ENCODE results near the gene HCN1.

The HCN1 gene

DNA sequence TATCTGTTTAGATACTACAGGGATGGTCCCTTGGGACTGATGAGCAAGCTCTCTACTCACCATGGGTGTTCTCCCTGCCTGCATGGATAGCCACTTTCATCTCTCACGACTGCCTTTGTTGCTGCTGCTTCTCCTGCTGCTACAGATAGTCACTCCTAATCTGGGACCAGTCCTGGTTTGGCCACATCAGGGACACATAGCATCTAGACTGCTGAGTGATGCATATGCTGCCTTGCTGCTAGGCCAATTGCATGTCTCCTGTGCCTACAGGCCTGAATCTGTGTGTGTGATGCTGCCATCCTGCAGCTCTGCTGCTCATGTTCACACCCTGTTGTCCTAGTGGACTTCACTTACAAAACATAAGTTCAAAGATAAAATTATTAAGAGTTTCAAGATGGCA, 297.1 kb downstream of the HCN1 start:
- ChIA-PET POLR2A (no interaction called here), CTCF (interaction anchor here (0.5 kb wide), 1 partner anchor 49 kb away, joined by 3 read pairs; no protein-coding TSS in a partner anchor)
- Histone ChIP-seq H3K9me3 (ENCODE audit: control insufficient read depth, insufficient read depth, low read depth, low read length) (no peaks in the 10 kb centered on the region), H3K36me3 (ENCODE audit: control insufficient read depth in 2 of 2, insufficient read depth in 1 of 2, low read length in 2 of 2) (no peaks in the 10 kb centered on the region), H3K4me1 (ENCODE audit: control insufficient read depth, insufficient read depth, low read length) (no peaks in the 10 kb centered on the region), H3K4me3 (ENCODE audit: low read depth, low read length) (no peak overlapping the region), H3K27ac (ENCODE audit: extremely low read depth, low read depth, low read length) (no peak overlapping the region)
- no peak for TF ChIP-seq AEBP2 (tag by site-specific recombination; IDR thresholded peaks at IDR 0.05; ENCODE audit: borderline replicate concordance)
- no peak for TF ChIP-seq ZNF639 (tag by site-specific recombination; IDR thresholded peaks at IDR 0.05)
- no peak for TF ChIP-seq GFI1B (tag by site-specific recombination; IDR thresholded peaks at IDR 0.05)
- TF ChIP-seq FEZF1 (tag by site-specific recombination; IDR thresholded peaks at IDR 0.05), result no peak
- TF ChIP-seq, protein P1, sequence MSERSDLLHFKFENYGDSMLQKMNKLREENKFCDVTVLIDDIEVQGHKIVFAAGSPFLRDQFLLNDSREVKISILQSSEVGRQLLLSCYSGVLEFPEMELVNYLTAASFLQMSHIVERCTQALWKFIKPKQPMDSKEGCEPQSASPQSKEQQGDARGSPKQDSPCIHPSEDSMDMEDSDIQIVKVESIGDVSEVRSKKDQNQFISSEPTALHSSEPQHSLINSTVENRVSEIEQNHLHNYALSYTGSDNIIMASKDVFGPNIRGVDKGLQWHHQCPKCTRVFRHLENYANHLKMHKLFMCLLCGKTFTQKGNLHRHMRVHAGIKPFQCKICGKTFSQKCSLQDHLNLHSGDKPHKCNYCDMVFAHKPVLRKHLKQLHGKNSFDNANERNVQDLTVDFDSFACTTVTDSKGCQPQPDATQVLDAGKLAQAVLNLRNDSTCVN (tag by site-specific recombination; optimal IDR thresholded peaks at IDR 0.05), result no peak
- TF ChIP-seq, protein P2, sequence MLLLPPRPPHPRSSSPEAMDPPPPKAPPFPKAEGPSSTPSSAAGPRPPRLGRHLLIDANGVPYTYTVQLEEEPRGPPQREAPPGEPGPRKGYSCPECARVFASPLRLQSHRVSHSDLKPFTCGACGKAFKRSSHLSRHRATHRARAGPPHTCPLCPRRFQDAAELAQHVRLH (tag by site-specific recombination; IDR thresholded peaks at IDR 0.05), result no peak
- no peak for TF ChIP-seq ZNF501 (tag by site-specific recombination; IDR thresholded peaks at IDR 0.05)
- no peak for TF ChIP-seq HOXD13 (CRISPR knock-in tag; IDR thresholded peaks at IDR 0.05; ENCODE audit: borderline replicate concordance)
- no peak for TF ChIP-seq ZNF148 (tag by site-specific recombination; IDR thresholded peaks at IDR 0.05; ENCODE audit: borderline replicate concordance)
- TF ChIP-seq MEIS1 (CRISPR knock-in tag; IDR thresholded peaks at IDR 0.05; ENCODE audit: borderline replicate concordance), result no peak
- TF ChIP-seq ZNF133 (tag by site-specific recombination; IDR thresholded peaks at IDR 0.05), result no peak
- TF ChIP-seq ZNF776 (tag by site-specific recombination; IDR thresholded peaks at IDR 0.05; ENCODE audit: borderline replicate concordance), result no peak
- no peak for TF ChIP-seq ZNF274 (IDR thresholded peaks at IDR 0.05; ENCODE audit: low read length)
- TF ChIP-seq ZNF274 (tag by site-specific recombination; IDR thresholded peaks at IDR 0.05; ENCODE audit: borderline replicate concordance), result no peak
- no peak for TF ChIP-seq ZNF660 (tag by site-specific recombination; IDR thresholded peaks at IDR 0.05)
- no peak for TF ChIP-seq ZBTB20 (tag by site-specific recombination; IDR thresholded peaks at IDR 0.05)
- TF ChIP-seq, protein P3, sequence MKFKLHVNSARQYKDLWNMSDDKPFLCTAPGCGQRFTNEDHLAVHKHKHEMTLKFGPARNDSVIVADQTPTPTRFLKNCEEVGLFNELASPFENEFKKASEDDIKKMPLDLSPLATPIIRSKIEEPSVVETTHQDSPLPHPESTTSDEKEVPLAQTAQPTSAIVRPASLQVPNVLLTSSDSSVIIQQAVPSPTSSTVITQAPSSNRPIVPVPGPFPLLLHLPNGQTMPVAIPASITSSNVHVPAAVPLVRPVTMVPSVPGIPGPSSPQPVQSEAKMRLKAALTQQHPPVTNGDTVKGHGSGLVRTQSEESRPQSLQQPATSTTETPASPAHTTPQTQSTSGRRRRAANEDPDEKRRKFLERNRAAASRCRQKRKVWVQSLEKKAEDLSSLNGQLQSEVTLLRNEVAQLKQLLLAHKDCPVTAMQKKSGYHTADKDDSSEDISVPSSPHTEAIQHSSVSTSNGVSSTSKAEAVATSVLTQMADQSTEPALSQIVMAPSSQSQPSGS (tag by site-specific recombination; IDR thresholded peaks at IDR 0.05; ENCODE audit: low read depth), result no peak
- TF ChIP-seq ZNF362 (tag by site-specific recombination; IDR thresholded peaks at IDR 0.05), result no peak
- no peak for TF ChIP-seq ZNF549 (tag by site-specific recombination; IDR thresholded peaks at IDR 0.05)
